Smooth muscle cell (in vitro differentiated cells): Measurements from ENCODE around the gene ABCA13. TPM values are rescaled to one million over a fixed set of nuclear protein-coding genes. Genes with fewer than 3 reads are reported as not detected.

Experiments used
- DNase-seq: peaks from one replicate; lab custom pipeline; 2025; ENCODE audit not compliant: unreplicated experiment; lab: John Stamatoyannopoulos, UW
- H2AFZ ChIP-seq: fragments of 200-600 bp; sonication (generic); 2 replicates; pipeline ENCODE4 v1.6.0; 2016; ENCODE audit warnings: antibody characterized with exemption, low read depth, mild to moderate bottlenecking
- H3F3A ChIP-seq: fragments of 200-600 bp; sonication (generic); 2 replicates; pipeline ENCODE4 v1.6.0; 2017; ENCODE audit warnings: antibody characterized with exemption, low read depth
- H3K27ac ChIP-seq: fragments of 200-600 bp; sonication (generic); 2 replicates; pipeline ENCODE4 v1.5.1; 2016; ENCODE audit warnings: low read depth, mild to moderate bottlenecking
- H3K27me3 ChIP-seq: fragments of 200-600 bp; sonication (generic); 2 replicates; pipeline ENCODE4 v1.6.1; 2016; ENCODE audit warnings: low read depth, mild to moderate bottlenecking
- H3K36me3 ChIP-seq: fragments of 200-600 bp; sonication (generic); 2 replicates; pipeline ENCODE4 v1.5.1; 2016; ENCODE audit warnings: low read depth
- H3K4me1 ChIP-seq: fragments of 200-600 bp; sonication (generic); 2 replicates; pipeline ENCODE4 v1.5.1; 2016; ENCODE audit warnings: low read depth
- H3K4me2 ChIP-seq: fragments of 200-600 bp; sonication (generic); 2 replicates; pipeline ENCODE4 v1.6.0; 2016; ENCODE audit warnings: mild to moderate bottlenecking
- H3K4me3 ChIP-seq: fragments of 200-600 bp; sonication (generic); 2 replicates; pipeline ENCODE4 v1.5.1; 2016; ENCODE audit warnings: mild to moderate bottlenecking
- H3K79me2 ChIP-seq: fragments of 200-600 bp; sonication (generic); 2 replicates; pipeline ENCODE4 v1.6.0; 2016; ENCODE audit warnings: low read depth, mild to moderate bottlenecking
- H3K9ac ChIP-seq: fragments of 200-600 bp; sonication (generic); 2 replicates; pipeline ENCODE4 v1.6.0; 2016; ENCODE audit warnings: low read depth
- H3K9me3 ChIP-seq: fragments of 200-600 bp; sonication (generic); replicated peaks from 2 replicates; pipeline ENCODE4 v1.5.1; 2016; ENCODE audit warnings: low read depth
- H4K20me1 ChIP-seq: fragments of 200-600 bp; sonication (generic); 2 replicates; pipeline ENCODE4 v1.6.0; 2016; ENCODE audit warnings: low read depth
- WGBS: methylation state at CpG from one replicate; pipeline ENCODE4 v1.1.7; 2016; ENCODE audit warnings: low lambda C conversion rate; 5-methylcytosine and 5-hydroxymethylcytosine counted together
- polyA plus RNA-seq: library from polyadenylated mRNA; unstranded; fragments of >200 nt; fragmentation: Nextera tagmentation; extraction: Ambion mirVana; gene quantifications from 2 replicates; pipeline ENCODE4 v1.2.1, GENCODE V29; 2016
- total RNA-seq: library from RNA; depleted of rRNA; stranded (reverse); fragments of >200 nt; gene quantifications from 2 replicates; pipeline ENCODE4 v1.2.3, GENCODE V29; 2014
- TF ChIP-seq, protein P1 (sequence below): fragments of 200-600 bp; sonication (generic); IDR thresholded peaks from 2 replicates; pipeline ENCODE4 v1.5.1; 2017; ENCODE audit warnings: borderline replicate concordance, mild to moderate bottlenecking, antibody characterized with exemption; ENCODE audit not compliant: insufficient read depth, poor library complexity, severe bottlenecking

ABCA13 gene
- total and polyA plus RNA-seq, 2 experiments from 2014 or later, result not detected

DNA sequence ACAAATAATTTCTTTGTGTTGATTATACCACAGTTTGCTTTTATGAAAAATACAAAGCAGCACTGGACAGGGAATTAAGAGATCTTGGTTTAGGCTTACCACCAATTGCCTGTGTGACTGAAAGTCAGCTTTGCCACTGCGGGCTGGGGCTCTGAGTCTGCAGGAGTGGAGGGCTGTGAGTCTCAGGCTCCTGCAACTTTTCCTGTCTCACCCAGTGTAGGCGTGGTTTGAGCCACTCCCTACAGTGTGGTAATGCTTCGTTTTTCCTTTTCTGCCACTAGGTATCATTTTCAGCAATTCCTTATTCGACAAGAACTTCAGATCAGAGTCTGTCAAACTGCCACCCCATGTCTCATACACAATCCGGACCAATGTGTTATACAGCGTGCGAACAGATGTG is 180.6 kb downstream of the ABCA13 start:
- no peaks in the 10 kb centered on the region for H3K9me3 ChIP-seq
- H3K27ac ChIP-seq, result no peak overlapping the region
- no peaks in the 10 kb centered on the region for H4K20me1 ChIP-seq
- H3K36me3 ChIP-seq, result no peaks in the 10 kb centered on the region
- no peaks in the 10 kb centered on the region for H3K79me2 ChIP-seq
- DNase-seq, result no peak
- H3K4me3 ChIP-seq, result no peak overlapping the region
- no peak overlapping the region for H2AFZ ChIP-seq
- no peaks in the 10 kb centered on the region for H3K27me3 ChIP-seq
- TF ChIP-seq, protein P1, sequence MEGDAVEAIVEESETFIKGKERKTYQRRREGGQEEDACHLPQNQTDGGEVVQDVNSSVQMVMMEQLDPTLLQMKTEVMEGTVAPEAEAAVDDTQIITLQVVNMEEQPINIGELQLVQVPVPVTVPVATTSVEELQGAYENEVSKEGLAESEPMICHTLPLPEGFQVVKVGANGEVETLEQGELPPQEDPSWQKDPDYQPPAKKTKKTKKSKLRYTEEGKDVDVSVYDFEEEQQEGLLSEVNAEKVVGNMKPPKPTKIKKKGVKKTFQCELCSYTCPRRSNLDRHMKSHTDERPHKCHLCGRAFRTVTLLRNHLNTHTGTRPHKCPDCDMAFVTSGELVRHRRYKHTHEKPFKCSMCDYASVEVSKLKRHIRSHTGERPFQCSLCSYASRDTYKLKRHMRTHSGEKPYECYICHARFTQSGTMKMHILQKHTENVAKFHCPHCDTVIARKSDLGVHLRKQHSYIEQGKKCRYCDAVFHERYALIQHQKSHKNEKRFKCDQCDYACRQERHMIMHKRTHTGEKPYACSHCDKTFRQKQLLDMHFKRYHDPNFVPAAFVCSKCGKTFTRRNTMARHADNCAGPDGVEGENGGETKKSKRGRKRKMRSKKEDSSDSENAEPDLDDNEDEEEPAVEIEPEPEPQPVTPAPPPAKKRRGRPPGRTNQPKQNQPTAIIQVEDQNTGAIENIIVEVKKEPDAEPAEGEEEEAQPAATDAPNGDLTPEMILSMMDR, result no peak
- H3F3A ChIP-seq, result no peaks in the 10 kb centered on the region
- H3K4me2 ChIP-seq, result no peak overlapping the region
- no peaks in the 10 kb centered on the region for H3K4me1 ChIP-seq
- 85% methylated on average over 7 of the region's 7 CpGs for WGBS
- H3K9ac ChIP-seq, result no peak overlapping the region

- Histone ChIP-seq H3K27ac (no peak overlapping the region), H3K4me3 (no peak overlapping the region), H3K36me3 (no peaks in the 10 kb centered on the region), H3K9ac (no peak overlapping the region), H3K9me3 (no peaks in the 10 kb centered on the region), H3F3A (no peaks in the 10 kb centered on the region), H3K79me2 (no peaks in the 10 kb centered on the region), H3K4me1 (no peaks in the 10 kb centered on the region), H2AFZ (no peak overlapping the region), H3K27me3 (no peaks in the 10 kb centered on the region), H3K4me2 (no peak overlapping the region), H4K20me1 (no peaks in the 10 kb centered on the region)
- 98% methylated on average over 3 of the region's 3 CpGs for WGBS
- DNase-seq, result no peak
- TF ChIP-seq, protein P1, result no peak
Observed at GRCh38 chr7:48355346-48355745, 184.1 kb downstream of the ABCA13 start.

DNA sequence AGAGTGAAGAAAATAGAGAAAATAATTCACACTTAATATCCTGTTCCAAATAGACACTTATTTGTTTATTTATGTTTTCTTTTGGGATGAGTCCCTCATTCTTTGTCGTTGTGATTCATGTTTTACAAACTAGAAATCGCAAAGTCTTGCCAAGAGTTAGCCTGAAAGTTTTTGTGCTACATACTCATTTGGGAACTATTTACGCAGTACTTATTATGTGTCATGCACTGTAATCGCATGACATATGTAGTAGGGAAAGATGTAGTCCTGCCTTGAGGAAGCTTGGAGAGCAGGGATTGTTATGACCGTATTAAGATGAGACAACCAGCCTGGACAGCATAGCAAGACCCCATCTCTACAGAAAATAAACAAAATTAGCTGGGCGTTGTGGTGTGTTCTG is 189.3 kb downstream of the ABCA13 start:
- Histone ChIP-seq H3K4me1 (no peaks in the 10 kb centered on the region), H3K79me2 (no peaks in the 10 kb centered on the region), H2AFZ (no peak overlapping the region), H3F3A (no peaks in the 10 kb centered on the region), H3K27ac (no peak overlapping the region), H4K20me1 (no peaks in the 10 kb centered on the region), H3K27me3 (no peaks in the 10 kb centered on the region), H3K9me3 (no peaks in the 10 kb centered on the region), H3K4me2 (no peak overlapping the region), H3K36me3 (no peaks in the 10 kb centered on the region), H3K4me3 (no peak overlapping the region), H3K9ac (no peak overlapping the region)
- WGBS, result 92% methylated on average over 6 of the region's 6 CpGs
- DNase-seq, result no peak
- TF ChIP-seq, protein P1, result no peak

GRCh38 chr7:48363174-48363573 is 191.9 kb downstream of the ABCA13 start:
- WGBS, result 93% methylated on average over 3 of the region's 3 CpGs
- Histone ChIP-seq H3K9me3 (no peaks in the 10 kb centered on the region), H4K20me1 (no peaks in the 10 kb centered on the region)

More at GRCh38 chr7:48363174-48363573, 191.9 kb downstream of the ABCA13 start:
- no peak overlapping the region for H3K9ac ChIP-seq
- no peaks in the 10 kb centered on the region for H3K36me3 ChIP-seq
- H3K79me2 ChIP-seq, result no peaks in the 10 kb centered on the region
- no peak overlapping the region for H3K27ac ChIP-seq
- DNase-seq, result no peak
- H3F3A ChIP-seq, result no peaks in the 10 kb centered on the region
- no peaks in the 10 kb centered on the region for H3K4me1 ChIP-seq
- no peaks in the 10 kb centered on the region for H3K27me3 ChIP-seq
- no peak overlapping the region for H3K4me2 ChIP-seq
- no peak overlapping the region for H2AFZ ChIP-seq
- TF ChIP-seq, protein P1, result no peak
- no peak overlapping the region for H3K4me3 ChIP-seq
